KOPT-K1 (cell line): Measurements from ENCODE around the gene RAE1.
"Not testable (repeated sequence)": the region's sequence is repeated elsewhere in the genome, so short reads cannot be mapped to it uniquely, and the experiment has no call there.

Experiments
- H3K27ac ChIP-seq: fragments of 200-600 bp; sonication (generic); 2 replicates; pipeline ENCODE4 v1.5.1; 2016; ENCODE audit warnings: antibody characterized with exemption, mild to moderate bottlenecking, low read depth, low read length; ENCODE audit not compliant: poor library complexity, severe bottlenecking
- H3K36me3 ChIP-seq: fragments of 200-600 bp; sonication (generic); 2 replicates; pipeline ENCODE4 v1.5.1; 2017; ENCODE audit warnings: antibody characterized with exemption, mild to moderate bottlenecking, low read length, moderate library complexity; ENCODE audit not compliant: insufficient read depth
- H3K9me3 ChIP-seq: fragments of 200-600 bp; sonication (generic); 2 replicates; pipeline ENCODE4 v1.5.1; 2017; ENCODE audit warnings: antibody characterized with exemption, low read length, mild to moderate bottlenecking; ENCODE audit not compliant: insufficient read depth, poor library complexity, severe bottlenecking

RAE1 gene

DNA sequence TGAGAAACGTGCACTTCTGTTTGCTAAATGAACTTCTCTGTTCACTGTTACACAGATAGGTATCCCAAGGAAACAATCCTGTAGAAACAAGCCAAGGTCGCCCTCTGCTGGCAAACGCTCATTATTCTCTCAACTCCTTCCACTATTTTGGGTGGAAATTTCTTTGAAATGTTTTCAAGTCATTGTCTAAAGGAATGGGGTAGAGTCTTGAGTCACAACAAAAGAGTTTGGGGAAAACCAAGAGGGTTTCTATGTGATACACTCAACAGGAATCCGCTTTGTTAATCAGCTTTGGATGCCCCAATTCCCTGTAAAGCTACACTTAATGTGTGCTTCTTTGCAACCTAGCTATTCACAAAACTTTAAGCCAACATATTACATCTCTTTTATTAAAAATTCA, 4.6 kb upstream of the RAE1 start:
- Histone ChIP-seq H3K27ac (no peak overlapping the region), H3K9me3 (no peaks in the 10 kb centered on the region), H3K36me3 (no peaks in the 10 kb centered on the region)

- Histone ChIP-seq H3K36me3 (no peaks in the 10 kb centered on the region; the same call in 1 of the 2 replicates), H3K27ac (no peak overlapping the region), H3K9me3 (no peaks in the 10 kb centered on the region)
Measured at GRCh38 chr20:57347393-57347792, 3.7 kb upstream of the RAE1 start.

GRCh38 chr20:57348200-57348921, 2.7 kb upstream of the RAE1 start:
- H3K9me3 ChIP-seq, H3K36me3 ChIP-seq, H3K27ac ChIP-seq: not testable (repeated sequence)

DNA sequence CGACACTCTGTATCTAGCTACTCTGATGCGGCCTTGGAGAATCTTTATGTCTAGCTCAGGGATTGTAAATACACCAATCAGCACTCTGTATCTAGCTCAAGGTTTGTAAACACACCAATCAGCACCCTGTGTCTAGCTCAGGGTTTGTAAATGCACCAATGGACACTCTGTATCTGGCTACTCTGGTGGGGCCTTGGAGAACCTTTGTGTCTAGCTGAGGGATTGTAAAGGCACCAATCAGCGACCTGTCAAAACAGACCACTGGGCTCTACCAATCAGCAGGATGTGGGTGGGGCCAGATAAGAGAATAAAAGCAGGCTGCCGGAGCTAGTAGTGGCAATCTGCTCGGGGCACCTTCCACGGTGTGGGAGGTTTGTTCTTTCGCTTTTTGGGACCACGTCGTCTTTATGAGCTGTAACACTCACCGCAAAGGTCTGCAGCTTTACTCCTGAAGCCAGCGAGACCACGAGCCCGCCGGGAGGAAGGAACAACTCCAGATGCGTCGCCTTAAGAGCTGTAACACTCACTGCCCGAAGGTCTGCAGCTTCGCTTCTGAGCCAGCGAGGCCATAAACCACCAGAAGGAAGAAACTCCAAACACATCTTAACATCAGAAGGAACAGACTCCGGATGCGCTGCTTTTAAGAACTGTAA, 2.0 kb upstream of the RAE1 start:
- H3K36me3 ChIP-seq, H3K9me3 ChIP-seq, H3K27ac ChIP-seq: not testable (repeated sequence)

GRCh38 chr20:57350081-57350710, 859 bp upstream of the RAE1 start:
- H3K9me3 ChIP-seq = no peaks in the 10 kb centered on the region
- no peak overlapping the region for H3K27ac ChIP-seq
- H3K36me3 ChIP-seq = no peaks in the 10 kb centered on the region; the same call in none of the 2 replicates

GRCh38 chr20:57350726-57351041, 371 bp upstream of the RAE1 start:
- not testable (repeated sequence) for H3K9me3 ChIP-seq, H3K36me3 ChIP-seq
- H3K27ac ChIP-seq = peak overlapping the region; percentile 83

DNA sequence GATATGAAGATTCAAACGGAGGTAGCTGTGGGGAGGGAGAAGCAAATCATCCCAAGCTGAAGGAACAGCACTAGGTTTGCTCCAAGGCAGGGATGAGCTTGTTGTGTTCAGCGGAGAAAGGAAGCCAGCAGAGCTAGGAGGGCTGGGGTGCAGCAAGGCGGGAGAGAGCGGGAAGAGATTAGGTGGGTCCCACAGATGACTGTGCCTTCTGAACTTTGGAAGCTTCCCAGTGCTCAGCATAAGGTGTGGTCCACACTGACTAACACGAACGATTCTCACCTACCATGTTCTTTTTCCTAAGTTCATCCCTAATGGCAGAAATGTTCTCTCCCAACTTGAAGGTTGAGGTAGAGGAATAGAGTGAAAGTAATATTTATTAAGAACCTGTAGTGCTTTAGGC, 1.2 kb downstream of the RAE1 start:
- peak overlapping the region; percentile 83 for H3K27ac ChIP-seq
- H3K36me3 ChIP-seq = no peaks in the 10 kb centered on the region; the same call in none of the 2 replicates
- H3K9me3 ChIP-seq = no peaks in the 10 kb centered on the region

GRCh38 chr20:57353351-57353750, 2.3 kb downstream of the RAE1 start:
- no peaks in the 10 kb centered on the region; the same call in none of the 2 replicates for H3K36me3 ChIP-seq
- no peaks in the 10 kb centered on the region for H3K9me3 ChIP-seq
- H3K27ac ChIP-seq = no peak overlapping the region

- Histone ChIP-seq H3K36me3 (peaks cover 16% of the 10 kb centered on the region), H3K27ac (no peak overlapping the region), H3K9me3 (no peaks in the 10 kb centered on the region)
Measured at GRCh38 chr20:57361517-57361916, 10.5 kb downstream of the RAE1 start.

- H3K9me3 ChIP-seq = no peaks in the 10 kb centered on the region
- H3K27ac ChIP-seq = no peak overlapping the region
- H3K36me3 ChIP-seq = peaks cover 45% of the 10 kb centered on the region
Measured at GRCh38 chr20:57364451-57364850, 13.4 kb downstream of the RAE1 start.

GRCh38 chr20:57369596-57369995, 18.5 kb downstream of the RAE1 start:
- no peak overlapping the region for H3K27ac ChIP-seq
- H3K36me3 ChIP-seq = peaks cover 97% of the 10 kb centered on the region
- H3K9me3 ChIP-seq = no peaks in the 10 kb centered on the region

DNA sequence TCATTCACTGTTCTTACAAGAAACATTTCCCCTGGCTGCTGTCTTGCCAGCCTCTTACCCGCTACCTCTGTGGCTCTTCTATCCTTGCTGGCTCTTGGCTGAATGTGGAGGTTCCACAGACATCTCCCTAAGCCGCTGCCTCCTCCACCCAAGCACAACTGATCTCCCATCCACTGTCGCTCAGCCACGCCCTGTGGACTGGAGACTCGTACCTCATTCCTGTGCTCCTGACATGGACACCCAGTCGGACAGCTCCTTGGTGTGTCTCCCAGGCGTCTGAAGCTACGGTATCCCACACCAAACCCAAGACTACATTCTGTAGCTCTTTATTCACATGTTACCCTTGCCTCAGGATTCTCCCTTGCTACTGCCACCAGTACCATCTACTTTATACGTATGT, 19.3 kb downstream of the RAE1 start:
- Histone ChIP-seq H3K9me3 (no peaks in the 10 kb centered on the region), H3K36me3 (peaks cover 100% of the 10 kb centered on the region), H3K27ac (no peak overlapping the region)

GRCh38 chr20:57371363-57371762, 20.3 kb downstream of the RAE1 start:
- H3K9me3 ChIP-seq = no peaks in the 10 kb centered on the region
- no peak overlapping the region for H3K27ac ChIP-seq
- peaks cover 100% of the 10 kb centered on the region for H3K36me3 ChIP-seq

GRCh38 chr20:57372157-57372556, 21.1 kb downstream of the RAE1 start:
- Histone ChIP-seq H3K27ac (no peak overlapping the region), H3K36me3 (peaks cover 100% of the 10 kb centered on the region), H3K9me3 (no peaks in the 10 kb centered on the region)

DNA sequence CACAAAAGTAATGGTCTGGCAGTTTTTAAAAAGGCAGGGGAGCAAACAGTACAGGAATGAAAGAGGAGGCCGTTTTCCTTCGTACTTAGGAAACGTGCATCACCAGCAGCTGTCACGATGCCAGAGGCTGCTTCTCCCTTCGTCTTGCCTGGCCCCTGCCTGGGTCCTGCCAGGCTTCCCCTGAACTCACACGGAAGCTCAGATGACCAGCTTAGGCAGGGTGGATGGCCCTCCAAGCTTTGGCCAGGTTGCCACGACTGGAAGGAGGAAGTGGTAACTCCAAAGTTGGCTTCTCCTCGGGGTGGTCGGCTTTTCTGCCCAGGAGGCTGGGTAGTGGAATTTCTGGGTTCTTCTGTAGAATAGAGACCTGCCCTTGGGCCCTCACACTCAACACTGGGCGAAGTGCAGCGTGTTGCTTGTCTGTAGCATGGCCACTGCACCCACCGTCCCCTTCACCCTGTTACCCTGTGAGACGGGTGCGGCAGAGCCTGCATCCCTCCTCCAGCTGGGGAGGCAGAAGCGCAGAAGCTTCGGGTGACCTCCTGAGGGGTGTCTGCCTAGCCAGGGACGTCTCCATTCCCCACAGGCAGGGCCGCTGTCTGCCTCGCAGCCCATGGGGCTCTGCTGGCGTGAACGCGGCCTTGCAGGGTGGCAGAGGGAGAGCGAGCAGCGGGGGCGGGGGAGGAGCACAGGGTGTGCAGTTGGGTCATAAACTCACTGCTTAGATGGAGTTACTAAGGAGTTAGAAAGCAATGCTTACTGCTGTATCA, 21.7 kb downstream of the RAE1 start:
- no peak overlapping the region for H3K27ac ChIP-seq
- peaks cover 100% of the 10 kb centered on the region for H3K36me3 ChIP-seq
- no peaks in the 10 kb centered on the region for H3K9me3 ChIP-seq
